Endothelial cell of umbilical vein (primary cell): ENCODE measurements around the gene CHN1. TPM values are rescaled to one million over a fixed set of nuclear protein-coding genes. Genes with fewer than 3 reads are reported as not detected.

ENCODE experiments used
- BruUV-seq: library from RNA; stranded (reverse); fragments of 400-500 nt; replicated peaks from 2 replicates; lab custom pipeline; 2021; lab: Mats Ljungman, UMichigan
- CTCF ChIA-PET: fragments of 300-600, 350-600 bp; sonication (Branson Sonifier 250); formaldehyde crosslinking; loops from one replicate; lab custom pipeline; 2021; ENCODE audit warnings: antibody characterized with exemption, inconsistent platforms; lab: Charles Lee
- POLR2A ChIA-PET: fragments of 300-600, 350-600 bp; sonication (Branson Sonifier 250); formaldehyde crosslinking; loops from one replicate; lab custom pipeline; 2021; ENCODE audit warnings: antibody characterized with exemption, inconsistent platforms; lab: Charles Lee
- DNase-seq: peaks from one replicate; pipeline ENCODE4 v3.0.0-alpha.2; 2011; ENCODE audit warnings: low read depth, low spot score
- FAIRE-seq: peaks from 2 replicates; lab custom pipeline; 2011; peaks lifted over from hg19 to GRCh38; lab: Jason Lieb, UNC
- H2AFZ ChIP-seq: 2 replicates; pipeline ENCODE4 v1.6.0; 2012; ENCODE audit warnings: low read depth, low read length, control low read depth, inconsistent platforms
- H3K27ac ChIP-seq: 2 replicates; pipeline ENCODE4 v1.5.1; 2011; ENCODE audit warnings: low read depth, mild to moderate bottlenecking, control low read depth, low read length, moderate library complexity; ENCODE audit not compliant: insufficient read depth
- H3K27me3 ChIP-seq, 2 experiments: 2 replicates each; pipeline versions ENCODE4 v1.6.0 to v1.6.1; 2011; ENCODE audit warnings: low read length in 2 of 2, mixed read lengths in 1 of 2; ENCODE audit not compliant: control insufficient read depth in 2 of 2, insufficient read depth in 2 of 2
- H3K36me3 ChIP-seq, 2 experiments: 2 replicates in 1 of 2; 3 replicates in 1 of 2; pipeline ENCODE4 v1.5.1; 2011; ENCODE audit warnings: low read length in 2 of 2, mild to moderate bottlenecking in 1 of 2, moderate library complexity in 1 of 2; ENCODE audit not compliant: control insufficient read depth in 2 of 2, insufficient read depth in 2 of 2; ENCODE audit errors: extremely low read depth in 1 of 2
- H3K4me1 ChIP-seq: 3 replicates; pipeline ENCODE4 v1.5.1; 2011; ENCODE audit warnings: mild to moderate bottlenecking, low read length; ENCODE audit not compliant: control insufficient read depth, insufficient read depth; ENCODE audit errors: extremely low read depth
- H3K4me2 ChIP-seq: 2 replicates; pipeline ENCODE4 v1.6.1; 2011; ENCODE audit warnings: low read length, control low read depth, mixed read lengths; ENCODE audit not compliant: insufficient read depth
- H3K4me3 ChIP-seq, 3 experiments: fragments of 200-600 bp in 1 of 3; sonication (generic), shearing (Covaris generic) in 1 of 3; replicated peaks in 1 of 3; 2 replicates each; pipeline ENCODE4 v1.5.1; 2011 to 2016; ENCODE audit warnings: control low read depth in 3 of 3, low read length in 3 of 3, mild to moderate bottlenecking in 2 of 3, inconsistent platforms in 1 of 3, low read depth in 1 of 3, moderate library complexity in 1 of 3; ENCODE audit not compliant: insufficient read depth in 1 of 3
- H3K79me2 ChIP-seq: 2 replicates; pipeline ENCODE4 v1.6.0; 2012; ENCODE audit warnings: low read length, inconsistent platforms; ENCODE audit not compliant: control insufficient read depth, insufficient read depth
- H3K9ac ChIP-seq: replicated peaks from 2 replicates; pipeline ENCODE3; 2011; ENCODE audit warnings: low read length, control low read depth; ENCODE audit not compliant: insufficient read depth; ENCODE audit errors: extremely low read depth
- H3K9me1 ChIP-seq: replicated peaks from 3 replicates; pipeline ENCODE4 v1.6.0; 2011; ENCODE audit warnings: mild to moderate bottlenecking, low read length; ENCODE audit not compliant: control insufficient read depth, insufficient read depth; ENCODE audit errors: extremely low read depth
- H3K9me3 ChIP-seq: replicated peaks from 2 replicates; pipeline ENCODE4 v1.5.1; 2012; ENCODE audit warnings: low read length, inconsistent platforms; ENCODE audit not compliant: control insufficient read depth, insufficient read depth
- H4K20me1 ChIP-seq: replicated peaks from 2 replicates; pipeline ENCODE3; 2011; ENCODE audit warnings: mild to moderate bottlenecking, low read length; ENCODE audit not compliant: control insufficient read depth, insufficient read depth; ENCODE audit errors: extremely low read depth
- CTCF ChIP-seq, 2 donors: IDR thresholded peaks; 1 replicate in 1 of 2; 2 replicates in 1 of 2; pipeline ENCODE4 v1.5.1; 2011; ENCODE audit warnings: low read length in 2 of 2, mild to moderate bottlenecking in 2 of 2, moderate library complexity in 2 of 2, control low read depth in 1 of 2, inconsistent platforms in 1 of 2, low read depth in 1 of 2; ENCODE audit not compliant: insufficient read depth in 1 of 2; ENCODE audit errors: extremely low read depth in 1 of 2
- EZH2 ChIP-seq: IDR thresholded peaks from 2 replicates; pipeline ENCODE4 v1.6.1; 2012; ENCODE audit warnings: borderline replicate concordance, low read depth, mild to moderate bottlenecking, moderate library complexity, low read length, inconsistent platforms; ENCODE audit not compliant: severe bottlenecking
- FOS ChIP-seq: IDR thresholded peaks from 2 replicates; pipeline ENCODE4 v1.6.1; 2011; ENCODE audit warnings: mild to moderate bottlenecking, low read length, moderate library complexity, borderline replicate concordance; ENCODE audit not compliant: insufficient read depth
- GATA2 ChIP-seq: IDR thresholded peaks from 2 replicates; pipeline ENCODE4 v1.7.0; 2011; ENCODE audit warnings: low read depth, mild to moderate bottlenecking, moderate library complexity, mixed read lengths, low read length; ENCODE audit not compliant: insufficient read length, insufficient read depth
- JUN ChIP-seq: IDR thresholded peaks from 2 replicates; pipeline ENCODE4 v1.6.1; 2011; ENCODE audit warnings: borderline replicate concordance, low read depth; ENCODE audit not compliant: insufficient read length, insufficient read depth
- MAX ChIP-seq: IDR thresholded peaks from 2 replicates; pipeline ENCODE4 v1.6.1; 2011; ENCODE audit not compliant: insufficient read depth, insufficient read length
- MYC ChIP-seq: IDR thresholded peaks from one replicate; pipeline ENCODE4 v1.6.1; 2011; ENCODE audit warnings: mild to moderate bottlenecking, low read depth, low read length
- POLR2A ChIP-seq: IDR thresholded peaks from 2 replicates; pipeline ENCODE4 v1.6.1; 2012; ENCODE audit warnings: low read depth, mild to moderate bottlenecking, control low read depth, low read length
- POLR2AphosphoS5 ChIP-seq: IDR thresholded peaks from 2 replicates; pipeline ENCODE4 v1.6.1; 2012; ENCODE audit warnings: low read depth, mild to moderate bottlenecking, control low read depth, low read length, moderate library complexity; ENCODE audit not compliant: insufficient read depth
- dilution Hi-C: fragments of 300-500 bp; cut with MboI; formaldehyde crosslinking; loops from one replicate; pipeline ENCODE4 v1.15.0; 2019; ENCODE audit warnings: low sequenced_read_pairs; ENCODE audit not compliant: extremely low pct_ligation_motif_present
- intact Hi-C: fragments of 100-400 bp; cut with micrococcal nuclease; formaldehyde crosslinking; loops from one replicate; pipeline ENCODE4 v1.10.0; 2022
- polyA plus RNA-seq, 4 experiments: library from polyadenylated mRNA; depleted of rRNA in 3 of 4; stranded (reverse) in 3 of 4; unstranded in 1 of 4; fragments of >200 nt; gene quantifications; 2 replicates each; pipeline versions ENCODE4 v1.2.1 to v1.2.3, GENCODE V29; 2011 to 2012; ENCODE audit warnings: missing spikeins in 1 of 4
- total RNA-seq: library from RNA; stranded (reverse); gene quantifications from 2 replicates; pipeline ENCODE4 v1.2.3, GENCODE V29; 2021

Gene CHN1
- total and polyA plus RNA-seq, 2 donors (not counting 3 experiments of a cell fraction or from before 2014, with no cell fraction given): 23.3 to 24.9 TPM

GRCh38 chr2:175008009-175008408 lies 2.8 kb upstream of the CHN1 start:
- Histone ChIP-seq H3K27ac (no peak overlapping the region), H3K27me3 (peaks cover 0 to 3% of the 10 kb centered on the region in 2 experiments), H3K9me3 (no peaks in the 10 kb centered on the region), H2AFZ (no peak overlapping the region), H3K36me3 (no peaks in the 10 kb centered on the region), H3K4me1 (peaks cover 27% of the 10 kb centered on the region), H3K4me2 (no peak overlapping the region), H3K79me2 (no peaks in the 10 kb centered on the region), H4K20me1 (no peaks in the 10 kb centered on the region), H3K4me3 (no peak overlapping the region), H3K9ac (no peak overlapping the region), H3K9me1 (no peaks in the 10 kb centered on the region)
- no TSS peak for BruUV-seq
- DNase-seq (no peak), FAIRE-seq (no peak)
- CTCF ChIA-PET: interaction anchor here (0.8 to 4.8 kb wide), 6 partner anchors 9 to 258 kb away, joined by 3 to 15 read pairs (median 4); no protein-coding TSS in a partner anchor
- dilution Hi-C loops: no loop called here
- POLR2A ChIA-PET: no interaction called here
- intact Hi-C loops: loop anchor here (10.0 kb wide), 1 partner anchor 413 kb away; the partner anchor contains the start of gene WIPF1
- TF ChIP-seq MYC (no peak), POLR2A (no peak)

- no peak for TF ChIP-seq EZH2
- no peak for TF ChIP-seq MYC
- no peak for TF ChIP-seq POLR2AphosphoS5
- TF ChIP-seq POLR2A: no peak
- no peak for TF ChIP-seq MAX
- no peak for TF ChIP-seq FOS
- TF ChIP-seq CTCF (IDR thresholded peaks at IDR 0.05; ENCODE audit: extremely low read depth in 1 of 2, insufficient read depth in 1 of 2, low read depth in 1 of 2, low read length in 2 of 2): no peak
- no peak for TF ChIP-seq GATA2
- TF ChIP-seq JUN: no peak
- H3K27me3 ChIP-seq: peaks cover 0 to 3% of the 10 kb centered on the region in 2 experiments
- H3K4me3 ChIP-seq: no peak overlapping the region
- POLR2A ChIA-PET: no interaction called here
- H2AFZ ChIP-seq: no peak overlapping the region
- BruUV-seq: no TSS peak
- H3K27ac ChIP-seq: no peak overlapping the region
- no peak overlapping the region for H3K4me2 ChIP-seq
- no peak for DNase-seq
- dilution Hi-C loops (no loop called here), intact Hi-C loops (loop anchor here (10.0 kb wide), 1 partner anchor 413 kb away; the partner anchor contains the start of gene WIPF1)
- CTCF ChIA-PET: interaction anchor here (0.8 to 4.8 kb wide), 7 partner anchors 9 to 258 kb away, joined by 3 to 15 read pairs (median 3); no protein-coding TSS in a partner anchor
- H3K4me1 ChIP-seq: peaks cover 22% of the 10 kb centered on the region
- no peaks in the 10 kb centered on the region for H3K79me2 ChIP-seq
- FAIRE-seq: no peak
- H4K20me1 ChIP-seq: no peaks in the 10 kb centered on the region
- no peaks in the 10 kb centered on the region for H3K36me3 ChIP-seq
- no peak overlapping the region for H3K9ac ChIP-seq
- no peaks in the 10 kb centered on the region for H3K9me1 ChIP-seq
- no peaks in the 10 kb centered on the region for H3K9me3 ChIP-seq
Observed at GRCh38 chr2:175007510-175007909, 2.3 kb upstream of the CHN1 start.
